H1 (cell line): ENCODE measurements around the gene SYT2. TPM values are rescaled to one million over a fixed set of nuclear protein-coding genes. Genes with fewer than 3 reads are reported as not detected.

ENCODE experiments used
- CTCF ChIA-PET: fragments of 300-600 bp; sonication (Branson Sonifier 250); formaldehyde crosslinking; loops from one replicate; lab custom pipeline; 2021; ENCODE audit not compliant: partially characterized antibody; lab: Charles Lee
- POLR2A ChIA-PET: fragments of 300-600 bp; sonication (Branson Sonifier 250); formaldehyde crosslinking; loops from one replicate; lab custom pipeline; 2021; ENCODE audit warnings: inconsistent platforms; ENCODE audit not compliant: partially characterized antibody; lab: Charles Lee
- DNase-seq, 2 experiments: peaks; one replicate each; pipeline versions ENCODE4 v3.0.0 to v3.0.0-alpha.2; 2010 to 2022; ENCODE audit warnings: low spot score in 2 of 2, low read depth in 1 of 2, mixed read lengths in 1 of 2
- FAIRE-seq: peaks from 2 replicates; lab custom pipeline; 2011; peaks lifted over from hg19 to GRCh38; lab: Jason Lieb, UNC
- H2AFZ ChIP-seq: 2 replicates; pipeline ENCODE4 v1.8.1; 2012; ENCODE audit warnings: low read length, inconsistent platforms
- H2AK5ac ChIP-seq: 2 replicates; pipeline ENCODE4 v1.6.1; 2013; ENCODE audit warnings: low read depth, low read length
- H2BK120ac ChIP-seq: replicated peaks from 2 replicates; pipeline ENCODE3; 2013; ENCODE audit warnings: low read depth, low read length, inconsistent platforms
- H2BK12ac ChIP-seq: 2 replicates; pipeline ENCODE4 v1.6.1; 2013; ENCODE audit warnings: low read depth, low read length
- H2BK15ac ChIP-seq: 2 replicates; pipeline ENCODE4 v1.6.1; 2013; ENCODE audit warnings: low read length
- H2BK20ac ChIP-seq: 2 replicates; pipeline ENCODE4 v1.6.1; 2013; ENCODE audit warnings: low read length
- H2BK5ac ChIP-seq: 2 replicates; pipeline ENCODE4 v1.6.1; 2013; ENCODE audit warnings: low read depth, low read length
- H3K14ac ChIP-seq: 2 replicates; pipeline ENCODE4 v1.6.1; 2013; ENCODE audit warnings: inconsistent platforms; ENCODE audit not compliant: insufficient read length
- H3K18ac ChIP-seq: 2 replicates; pipeline ENCODE4 v1.6.1; 2013; ENCODE audit warnings: low read length; ENCODE audit errors: extremely low read depth
- H3K23ac ChIP-seq: 2 replicates; pipeline ENCODE4 v1.6.1; 2013; ENCODE audit warnings: inconsistent platforms; ENCODE audit not compliant: insufficient read length
- H3K23me2 ChIP-seq: 2 replicates; pipeline ENCODE4 v1.6.1; 2013; ENCODE audit warnings: low read depth, low read length
- H3K27ac ChIP-seq: 2 replicates; pipeline ENCODE4 v1.6.1; 2011; ENCODE audit warnings: low read depth, low read length, inconsistent platforms
- H3K27me3 ChIP-seq, 4 experiments: replicated peaks in 1 of 4; 1 replicate in 1 of 4; 2 replicates in 3 of 4; pipeline versions ENCODE4 v1.6.1 to v1.8.1; 2011 to 2013; ENCODE audit warnings: low read length in 3 of 4, mild to moderate bottlenecking in 3 of 4, inconsistent platforms in 2 of 4, mixed read lengths in 2 of 4, moderate library complexity in 1 of 4; ENCODE audit not compliant: control insufficient read depth in 3 of 4, insufficient read depth in 3 of 4; ENCODE audit errors: extremely low read depth in 1 of 4
- H3K36me3 ChIP-seq, 4 experiments: 2 replicates each; pipeline versions ENCODE4 v1.6.1 to v1.8.1; 2011 to 2013; ENCODE audit warnings: mild to moderate bottlenecking in 4 of 4, low read length in 3 of 4, moderate library complexity in 2 of 4, control low read depth in 1 of 4, inconsistent platforms in 1 of 4; ENCODE audit not compliant: insufficient read depth in 4 of 4, control insufficient read depth in 2 of 4
- H3K4ac ChIP-seq: replicated peaks from 2 replicates; pipeline ENCODE3; 2013; ENCODE audit warnings: low read length, low read depth, mixed read lengths, inconsistent platforms; ENCODE audit not compliant: insufficient read length
- H3K4me1 ChIP-seq, 4 experiments: replicated peaks in 1 of 4; 1 replicate in 1 of 4; 2 replicates in 3 of 4; pipeline versions ENCODE4 v1.6.1 to v1.8.1; 2011 to 2013; ENCODE audit warnings: low read length in 3 of 4, inconsistent platforms in 2 of 4, mixed read lengths in 1 of 4; ENCODE audit not compliant: insufficient read depth in 4 of 4, control insufficient read depth in 3 of 4
- H3K4me2 ChIP-seq, 2 experiments: 2 replicates each; pipeline versions ENCODE4 v1.6.1 to v1.8.1; 2011 to 2013; ENCODE audit warnings: low read depth in 2 of 2, low read length in 2 of 2, control low read depth in 1 of 2, inconsistent platforms in 1 of 2, mild to moderate bottlenecking in 1 of 2; ENCODE audit not compliant: insufficient read depth in 1 of 2
- H3K4me3 ChIP-seq, 4 experiments: fragments of 200-600, 300-600 bp in 1 of 4; sonication (generic), shearing (Covaris generic), sonication (Bioruptor Twin) in 1 of 4; 2 replicates each; pipeline versions ENCODE4 v1.5.1 to v1.8.1; 2011 to 2016; ENCODE audit warnings: low read length in 4 of 4, low read depth in 3 of 4, control low read depth in 2 of 4, inconsistent platforms in 2 of 4, mild to moderate bottlenecking in 2 of 4, mixed read lengths in 1 of 4, moderate library complexity in 1 of 4; ENCODE audit not compliant: insufficient read depth in 2 of 4; ENCODE audit errors: extremely low read depth in 1 of 4
- H3K56ac ChIP-seq: replicated peaks from 2 replicates; pipeline ENCODE3; 2013; ENCODE audit warnings: low read depth, mild to moderate bottlenecking, mixed read lengths, low read length, inconsistent platforms; ENCODE audit not compliant: insufficient read length
- H3K79me1 ChIP-seq: 2 replicates; pipeline ENCODE4 v1.6.1; 2013; ENCODE audit warnings: low read depth, low read length, control low read depth
- H3K79me2 ChIP-seq, 2 experiments: 2 replicates each; pipeline versions ENCODE4 v1.6.1 to v1.8.1; 2012 to 2013; ENCODE audit warnings: low read length in 2 of 2, mild to moderate bottlenecking in 2 of 2, inconsistent platforms in 1 of 2; ENCODE audit not compliant: insufficient read depth in 2 of 2, control insufficient read depth in 1 of 2
- H3K9ac ChIP-seq, 4 experiments: replicated peaks in 1 of 4; 1 replicate in 1 of 4; 2 replicates in 3 of 4; pipeline versions ENCODE4 v1.6.1 to v1.8.1; 2011 to 2013; ENCODE audit warnings: low read depth in 3 of 4, low read length in 3 of 4, control low read depth in 2 of 4, mild to moderate bottlenecking in 2 of 4, moderate library complexity in 2 of 4, inconsistent platforms in 1 of 4; ENCODE audit errors: extremely low read depth in 1 of 4
- H3K9me3 ChIP-seq, 2 experiments: 2 replicates each; pipeline versions ENCODE4 v1.6.1 to v1.8.1; 2012 to 2013; ENCODE audit warnings: mild to moderate bottlenecking in 2 of 2, moderate library complexity in 2 of 2, control low read depth in 1 of 2, inconsistent platforms in 1 of 2, low read depth in 1 of 2, low read length in 1 of 2, mixed read lengths in 1 of 2; ENCODE audit not compliant: insufficient read depth in 2 of 2
- H4K20me1 ChIP-seq, 2 experiments: replicated peaks in 1 of 2; 2 replicates each; pipeline versions ENCODE3 to v1.8.1; 2011 to 2013; ENCODE audit warnings: inconsistent platforms in 2 of 2, low read length in 2 of 2, mild to moderate bottlenecking in 1 of 2; ENCODE audit not compliant: insufficient read depth in 2 of 2, control insufficient read depth in 1 of 2
- H4K5ac ChIP-seq: 2 replicates; pipeline ENCODE4 v1.6.1; 2013; ENCODE audit warnings: low read length, low read depth, mixed read lengths, inconsistent platforms; ENCODE audit not compliant: insufficient read length
- H4K8ac ChIP-seq: 2 replicates; pipeline ENCODE4 v1.8.0; 2013; ENCODE audit warnings: mild to moderate bottlenecking, moderate library complexity, low read length, inconsistent platforms; ENCODE audit not compliant: insufficient read depth; ENCODE audit errors: extremely low read depth
- H4K91ac ChIP-seq: replicated peaks from 2 replicates; pipeline ENCODE3; 2013; ENCODE audit warnings: low read length, mixed read lengths, inconsistent platforms; ENCODE audit not compliant: insufficient read length
- E2F6 ChIP-seq: IDR thresholded peaks from 2 replicates; pipeline ENCODE4 v1.6.1; 2012; ENCODE audit warnings: inconsistent platforms
- FOSL1 ChIP-seq: IDR thresholded peaks from 2 replicates; pipeline ENCODE4 v1.6.1; 2011; ENCODE audit warnings: mild to moderate bottlenecking, low read depth, low read length, moderate library complexity; ENCODE audit not compliant: insufficient read depth
- GTF2F1 ChIP-seq: IDR thresholded peaks from 2 replicates; pipeline ENCODE4 v1.6.1; 2012; ENCODE audit warnings: low read depth, low read length, improper control_type of control experiment, borderline replicate concordance
- POLR2AphosphoS5 ChIP-seq: IDR thresholded peaks from 2 replicates; pipeline ENCODE4 v1.6.1; 2011; ENCODE audit warnings: low read depth, low read length
- POU5F1 ChIP-seq: IDR thresholded peaks from 2 replicates; pipeline ENCODE4 v1.6.1; 2011; ENCODE audit warnings: low read depth, mild to moderate bottlenecking, low read length, moderate library complexity
- SP2 ChIP-seq: IDR thresholded peaks from 2 replicates; pipeline ENCODE4 v1.6.1; 2012; ENCODE audit warnings: mild to moderate bottlenecking, low read length, inconsistent platforms
- ZNF274 ChIP-seq: IDR thresholded peaks from 2 replicates; pipeline ENCODE4 v1.7.0; 2012; ENCODE audit warnings: low read length, borderline replicate concordance; ENCODE audit errors: extremely low read depth
- WGBS, 2 experiments: shearing (Covaris generic) in 1 of 2; methylation state at CpG; one replicate each; pipeline versions ENCODE4 v1.1.6 to v1.1.7; 2013 to 2015; ENCODE audit warnings: low lambda C conversion rate in 2 of 2, mixed read lengths in 2 of 2, inconsistent platforms in 1 of 2, low coverage in 1 of 2, missing lambda C conversion rate in 1 of 2; ENCODE audit not compliant: insufficient replicate concordance in 2 of 2, insufficient coverage in 1 of 2, insufficient read length in 1 of 2; ENCODE audit errors: extremely low coverage in 1 of 2, missing lambda C conversion rate in 1 of 2; 5-methylcytosine and 5-hydroxymethylcytosine counted together
- polyA plus RNA-seq, 7 experiments: library from polyadenylated mRNA; depleted of rRNA in 3 of 7; stranded (reverse) in 5 of 7; unstranded in 2 of 7; fragments of >200 nt in 5 of 7; fragments of 200-250 nt in 2 of 7; gene quantifications; 1 replicate in 5 of 7; 2 replicates in 1 of 7; 4 replicates in 1 of 7; pipeline versions ENCODE4 v1.2.1 to v1.2.3, GENCODE V29; 2011 to 2013; ENCODE audit warnings: missing spikeins in 2 of 7, mixed read lengths in 2 of 7
- total RNA-seq: library from RNA; stranded (reverse); fragmentation: NEBNext Ultra II Directional; extraction: Animal tissue kit (Norgen Biotek cat#: 25700); gene quantifications from 2 replicates; pipeline ENCODE4 v1.2.1, GENCODE V29; 2021

SYT2 gene
- total and polyA plus RNA-seq, 2 of the 8 experiments (the other 6 are each of a cell fraction or from before 2014, with no cell fraction given), result 2.8 to 11.0 TPM

GRCh38 chr1:202586871-202587270, 123.4 kb downstream of the SYT2 start:
- CTCF ChIA-PET, result interaction anchor here (1.0 to 4.7 kb wide), 13 partner anchors 9 to 79 kb away, joined by 3 to 27 read pairs (median 4); no protein-coding TSS in a partner anchor
- Histone ChIP-seq H3K23me2 (no peaks in the 10 kb centered on the region), H2BK20ac (no peak overlapping the region), H3K4me3 (no peak overlapping the region), H2AFZ (no peak overlapping the region), H3K9me3 (no peaks in the 10 kb centered on the region), H2BK15ac (no peak overlapping the region), H4K20me1 (no peaks in the 10 kb centered on the region), H3K27me3 (no peaks in the 10 kb centered on the region; a peak in 1 of 7 replicates), H3K4ac (no peak overlapping the region), H3K14ac (no peak overlapping the region), H3K4me1 (no peaks in the 10 kb centered on the region), H3K4me2 (no peak overlapping the region), H4K8ac (no peak overlapping the region), H4K91ac (no peak overlapping the region), H2BK120ac (no peak overlapping the region), H3K27ac (no peak overlapping the region), H3K23ac (no peak overlapping the region), H2AK5ac (no peak overlapping the region)
- POLR2A ChIA-PET, result no interaction called here
- DNase-seq, result no peak
- FAIRE-seq, result no peak
- 79% methylated on average over 1 of the region's 1 CpG; no CpG with 5 or more reads in 1 of the 2 experiments for WGBS, 2 experiments
- TF ChIP-seq POU5F1, result no peak
- no peak for TF ChIP-seq ZNF274
- no peak for TF ChIP-seq POLR2AphosphoS5
- no peak for TF ChIP-seq E2F6
- no peak for TF ChIP-seq GTF2F1
- no peak for TF ChIP-seq SP2
- no peak for TF ChIP-seq FOSL1
- TF ChIP-seq, all 59 proteins: peak for 0
- H4K5ac ChIP-seq, result no peak overlapping the region
- H3K56ac ChIP-seq, result no peak overlapping the region
- no peaks in the 10 kb centered on the region for H3K79me2 ChIP-seq
- H3K9ac ChIP-seq, result no peak overlapping the region
- H2BK12ac ChIP-seq, result no peak overlapping the region
- no peak overlapping the region for H3K18ac ChIP-seq
- no peaks in the 10 kb centered on the region; a peak in 1 of 8 replicates for H3K36me3 ChIP-seq
- no peaks in the 10 kb centered on the region for H3K79me1 ChIP-seq
- no peak overlapping the region for H2BK5ac ChIP-seq
